HEK293 (cell line): ENCODE measurements around the gene SQOR.

Experiments used
- KLF1 ChIP-seq: fragments of 450-650 bp; formaldehyde crosslinking; IDR thresholded peaks from 2 replicates; pipeline ENCODE4 v1.5.1; 2016; ENCODE audit warnings: missing biosample characterization, missing genetic modification characterization
- KLF16 ChIP-seq: fragments of 450-650 bp; formaldehyde crosslinking; IDR thresholded peaks from 2 replicates; pipeline ENCODE4 v1.5.1; 2017; ENCODE audit warnings: missing biosample characterization, missing genetic modification characterization
- KLF9 ChIP-seq: fragments of 450-650 bp; formaldehyde crosslinking; IDR thresholded peaks from 2 replicates; pipeline ENCODE4 v1.5.1; 2016; ENCODE audit warnings: missing biosample characterization, missing genetic modification characterization, low read depth
- MYNN ChIP-seq: fragments of 450-650 bp; formaldehyde crosslinking; IDR thresholded peaks from 2 replicates; pipeline ENCODE4 v1.5.1; 2016; ENCODE audit warnings: missing biosample characterization, missing genetic modification characterization, borderline replicate concordance
- OSR2 ChIP-seq: fragments of 450-650 bp; formaldehyde crosslinking; IDR thresholded peaks from 2 replicates; pipeline ENCODE4 v1.5.1; 2016; ENCODE audit warnings: missing biosample characterization, missing genetic modification characterization
- ZNF112 ChIP-seq: fragments of 450-650 bp; formaldehyde crosslinking; IDR thresholded peaks from 2 replicates; pipeline ENCODE4 v1.5.0; 2017; ENCODE audit warnings: missing biosample characterization, missing genetic modification characterization
- ZNF114 ChIP-seq: fragments of 450-650 bp; formaldehyde crosslinking; IDR thresholded peaks from 2 replicates; pipeline ENCODE4 v1.5.0; 2017; ENCODE audit warnings: missing biosample characterization, missing genetic modification characterization
- ZNF121 ChIP-seq: fragments of 450-650 bp; formaldehyde crosslinking; IDR thresholded peaks from 2 replicates; pipeline ENCODE4 v1.5.1; 2016; ENCODE audit warnings: missing biosample characterization, missing genetic modification characterization
- ZNF133 ChIP-seq: fragments of 450-650 bp; formaldehyde crosslinking; IDR thresholded peaks from 2 replicates; pipeline ENCODE4 v1.5.1; 2016; ENCODE audit warnings: missing biosample characterization, missing genetic modification characterization
- ZNF175 ChIP-seq: fragments of 450-650 bp; formaldehyde crosslinking; IDR thresholded peaks from 2 replicates; pipeline ENCODE4 v1.5.1; 2016; ENCODE audit warnings: missing biosample characterization, missing genetic modification characterization
- ZNF677 ChIP-seq: fragments of 450-650 bp; IDR thresholded peaks from 2 replicates; pipeline ENCODE4 v1.5.0; 2018; ENCODE audit warnings: missing biosample characterization, mild to moderate bottlenecking, missing genetic modification characterization, moderate library complexity
- TF ChIP-seq, protein P1 (sequence below): fragments of 450-650 bp; formaldehyde crosslinking; IDR thresholded peaks from 2 replicates; pipeline ENCODE4 v1.5.1; 2016; ENCODE audit warnings: missing biosample characterization, missing genetic modification characterization
- TF ChIP-seq, protein P2 (sequence below): fragments of 450-650 bp; formaldehyde crosslinking; IDR thresholded peaks from 2 replicates; pipeline ENCODE4 v1.5.1; 2016; ENCODE audit warnings: missing biosample characterization, missing genetic modification characterization, borderline replicate concordance
- TF ChIP-seq, protein P3 (sequence below): fragments of 450-650 bp; formaldehyde crosslinking; IDR thresholded peaks from 2 replicates; pipeline ENCODE4 v1.5.1; 2016; ENCODE audit warnings: missing biosample characterization, missing genetic modification characterization

DNA sequence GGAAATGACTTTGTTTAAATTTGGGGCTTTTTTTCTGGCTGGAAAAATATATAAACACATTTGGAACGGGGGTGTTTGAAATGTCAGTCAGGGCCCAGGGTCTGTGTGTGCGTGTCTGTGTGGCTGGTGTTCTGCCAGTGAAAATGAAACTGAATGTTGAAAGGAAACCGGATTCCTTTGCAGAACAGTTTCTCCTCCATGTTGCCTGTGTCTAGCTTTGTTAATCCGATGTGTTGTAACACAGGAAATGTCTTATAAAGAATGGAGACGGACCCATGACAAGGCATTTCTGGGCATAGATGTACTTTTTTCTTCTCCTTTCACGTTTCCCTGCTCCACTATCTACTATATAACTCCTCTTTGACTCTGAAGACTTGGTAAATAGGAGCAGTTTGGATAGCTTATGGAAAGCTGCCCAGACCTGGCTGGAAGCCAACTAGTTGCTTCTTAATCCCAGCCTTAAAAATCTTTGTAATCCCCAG is 2.8 kb downstream of the SQOR start:
- TF ChIP-seq KLF1 (tag by site-specific recombination): no peak
- no peak for TF ChIP-seq KLF16 (tag by site-specific recombination)
- no peak for TF ChIP-seq ZNF114 (tag by site-specific recombination)
- TF ChIP-seq, protein P1, sequence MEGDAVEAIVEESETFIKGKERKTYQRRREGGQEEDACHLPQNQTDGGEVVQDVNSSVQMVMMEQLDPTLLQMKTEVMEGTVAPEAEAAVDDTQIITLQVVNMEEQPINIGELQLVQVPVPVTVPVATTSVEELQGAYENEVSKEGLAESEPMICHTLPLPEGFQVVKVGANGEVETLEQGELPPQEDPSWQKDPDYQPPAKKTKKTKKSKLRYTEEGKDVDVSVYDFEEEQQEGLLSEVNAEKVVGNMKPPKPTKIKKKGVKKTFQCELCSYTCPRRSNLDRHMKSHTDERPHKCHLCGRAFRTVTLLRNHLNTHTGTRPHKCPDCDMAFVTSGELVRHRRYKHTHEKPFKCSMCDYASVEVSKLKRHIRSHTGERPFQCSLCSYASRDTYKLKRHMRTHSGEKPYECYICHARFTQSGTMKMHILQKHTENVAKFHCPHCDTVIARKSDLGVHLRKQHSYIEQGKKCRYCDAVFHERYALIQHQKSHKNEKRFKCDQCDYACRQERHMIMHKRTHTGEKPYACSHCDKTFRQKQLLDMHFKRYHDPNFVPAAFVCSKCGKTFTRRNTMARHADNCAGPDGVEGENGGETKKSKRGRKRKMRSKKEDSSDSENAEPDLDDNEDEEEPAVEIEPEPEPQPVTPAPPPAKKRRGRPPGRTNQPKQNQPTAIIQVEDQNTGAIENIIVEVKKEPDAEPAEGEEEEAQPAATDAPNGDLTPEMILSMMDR (tag by site-specific recombination): no peak
- no peak for TF ChIP-seq ZNF121 (tag by site-specific recombination)
- TF ChIP-seq, protein P2, sequence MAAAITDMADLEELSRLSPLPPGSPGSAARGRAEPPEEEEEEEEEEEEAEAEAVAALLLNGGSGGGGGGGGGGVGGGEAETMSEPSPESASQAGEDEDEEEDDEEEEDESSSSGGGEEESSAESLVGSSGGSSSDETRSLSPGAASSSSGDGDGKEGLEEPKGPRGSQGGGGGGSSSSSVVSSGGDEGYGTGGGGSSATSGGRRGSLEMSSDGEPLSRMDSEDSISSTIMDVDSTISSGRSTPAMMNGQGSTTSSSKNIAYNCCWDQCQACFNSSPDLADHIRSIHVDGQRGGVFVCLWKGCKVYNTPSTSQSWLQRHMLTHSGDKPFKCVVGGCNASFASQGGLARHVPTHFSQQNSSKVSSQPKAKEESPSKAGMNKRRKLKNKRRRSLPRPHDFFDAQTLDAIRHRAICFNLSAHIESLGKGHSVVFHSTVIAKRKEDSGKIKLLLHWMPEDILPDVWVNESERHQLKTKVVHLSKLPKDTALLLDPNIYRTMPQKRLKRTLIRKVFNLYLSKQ (tag by site-specific recombination): no peak
- no peak for TF ChIP-seq ZNF112
- TF ChIP-seq ZNF175 (tag by site-specific recombination): no peak
- TF ChIP-seq OSR2 (tag by site-specific recombination): no peak
- TF ChIP-seq MYNN (tag by site-specific recombination): no peak
- TF ChIP-seq ZNF133 (tag by site-specific recombination): no peak
- no peak for TF ChIP-seq KLF9 (tag by site-specific recombination)
- TF ChIP-seq, protein P3, sequence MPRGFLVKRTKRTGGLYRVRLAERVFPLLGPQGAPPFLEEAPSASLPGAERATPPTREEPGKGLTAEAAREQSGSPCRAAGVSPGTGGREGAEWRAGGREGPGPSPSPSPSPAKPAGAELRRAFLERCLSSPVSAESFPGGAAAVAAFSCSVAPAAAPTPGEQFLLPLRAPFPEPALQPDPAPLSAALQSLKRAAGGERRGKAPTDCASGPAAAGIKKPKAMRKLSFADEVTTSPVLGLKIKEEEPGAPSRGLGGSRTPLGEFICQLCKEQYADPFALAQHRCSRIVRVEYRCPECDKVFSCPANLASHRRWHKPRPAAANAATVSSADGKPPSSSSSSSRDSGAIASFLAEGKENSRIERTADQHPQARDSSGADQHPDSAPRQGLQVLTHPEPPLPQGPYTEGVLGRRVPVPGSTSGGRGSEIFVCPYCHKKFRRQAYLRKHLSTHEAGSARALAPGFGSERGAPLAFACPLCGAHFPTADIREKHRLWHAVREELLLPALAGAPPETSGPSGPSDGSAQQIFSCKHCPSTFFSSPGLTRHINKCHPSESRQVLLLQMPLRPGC (tag by site-specific recombination): no peak
- no peak for TF ChIP-seq ZNF677 (tag by site-specific recombination)
